HG02885 (cell line): ENCODE results near the gene LGALS8.

ENCODE experiments used
- ATAC-seq: cut with Tn5 transposase; IDR thresholded peaks from one replicate; pipeline ENCODE4 v1.9.1; 2021; ENCODE audit warnings: mild to moderate bottlenecking; ENCODE audit not compliant: unreplicated experiment, poor library complexity

Gene LGALS8

DNA sequence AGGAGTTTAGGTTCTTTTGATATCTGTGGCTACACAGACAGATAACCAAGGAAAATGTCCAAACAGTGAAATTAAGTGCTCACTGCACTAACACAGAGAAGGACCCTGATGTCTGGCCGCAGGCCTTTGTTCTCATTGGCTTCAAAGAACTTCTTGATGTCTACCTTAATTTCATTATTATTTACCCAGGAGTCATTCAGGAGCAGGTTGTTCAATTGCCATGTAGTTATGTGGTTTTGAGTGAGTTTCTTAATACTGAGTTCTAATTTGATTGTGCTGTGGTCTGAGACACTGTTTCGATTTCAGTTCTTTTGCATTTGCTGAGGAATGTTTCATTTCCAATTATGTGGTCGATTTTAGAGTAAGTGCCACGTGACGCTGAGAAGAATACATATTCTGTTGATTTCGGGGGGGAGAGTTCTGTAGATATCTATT is 15.2 kb upstream of the LGALS8 start:
- no peak for ATAC-seq

DNA sequence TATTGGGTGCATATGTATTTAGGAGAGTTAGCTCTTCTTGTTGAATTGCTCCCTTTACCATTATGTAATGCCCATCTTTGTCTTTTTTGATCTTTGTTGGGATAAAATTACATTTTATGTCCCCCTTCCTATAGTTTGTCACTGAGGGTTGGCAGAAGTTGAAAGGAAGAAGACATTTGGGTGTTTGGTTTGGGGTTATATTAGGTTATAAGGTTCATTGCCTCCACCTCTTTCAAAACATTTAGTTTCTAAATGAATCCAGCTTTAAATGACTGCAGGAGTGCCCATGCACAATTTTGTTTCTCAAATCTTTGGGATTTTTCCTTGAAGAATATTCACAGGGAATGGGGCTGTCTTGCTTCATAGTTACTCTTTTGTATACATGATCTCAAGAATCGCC is 14.6 kb upstream of the LGALS8 start:
- ATAC-seq = no peak

DNA sequence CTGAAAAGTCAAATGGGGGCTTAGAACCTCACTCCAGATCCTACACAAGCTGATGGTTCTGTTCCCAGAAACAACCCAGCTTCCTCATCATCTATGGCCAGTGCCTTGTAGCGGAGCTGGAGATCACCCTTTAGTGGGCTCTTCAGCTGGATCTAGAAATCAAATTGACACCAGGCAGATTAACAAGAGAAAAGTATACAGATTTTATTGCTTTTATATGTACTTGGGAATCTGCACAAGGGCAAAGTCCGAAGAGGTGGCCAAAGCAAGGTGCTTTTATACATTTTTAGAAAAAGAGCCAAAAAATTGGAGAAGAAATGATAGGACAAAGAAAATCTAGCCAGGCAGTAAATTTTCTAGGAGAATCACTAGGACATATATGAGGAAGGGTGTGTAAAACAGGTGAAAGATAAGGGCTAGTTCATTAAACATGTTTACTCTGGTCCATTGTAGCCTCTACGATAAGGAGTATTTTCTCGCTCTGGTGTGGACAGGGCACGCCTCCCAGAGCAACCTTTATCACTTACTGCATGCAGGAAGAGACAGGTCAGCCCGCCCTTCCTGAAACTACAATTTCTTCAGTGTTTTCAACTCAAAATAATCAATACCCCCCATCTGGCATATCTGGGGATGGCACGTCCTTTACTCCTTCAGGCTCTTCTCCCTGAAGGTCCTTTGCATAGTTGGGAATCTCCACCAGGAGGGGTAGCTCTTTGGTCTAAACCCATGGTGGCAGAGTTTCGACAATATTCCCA is 14.0 kb upstream of the LGALS8 start:
- ATAC-seq = no peak

DNA sequence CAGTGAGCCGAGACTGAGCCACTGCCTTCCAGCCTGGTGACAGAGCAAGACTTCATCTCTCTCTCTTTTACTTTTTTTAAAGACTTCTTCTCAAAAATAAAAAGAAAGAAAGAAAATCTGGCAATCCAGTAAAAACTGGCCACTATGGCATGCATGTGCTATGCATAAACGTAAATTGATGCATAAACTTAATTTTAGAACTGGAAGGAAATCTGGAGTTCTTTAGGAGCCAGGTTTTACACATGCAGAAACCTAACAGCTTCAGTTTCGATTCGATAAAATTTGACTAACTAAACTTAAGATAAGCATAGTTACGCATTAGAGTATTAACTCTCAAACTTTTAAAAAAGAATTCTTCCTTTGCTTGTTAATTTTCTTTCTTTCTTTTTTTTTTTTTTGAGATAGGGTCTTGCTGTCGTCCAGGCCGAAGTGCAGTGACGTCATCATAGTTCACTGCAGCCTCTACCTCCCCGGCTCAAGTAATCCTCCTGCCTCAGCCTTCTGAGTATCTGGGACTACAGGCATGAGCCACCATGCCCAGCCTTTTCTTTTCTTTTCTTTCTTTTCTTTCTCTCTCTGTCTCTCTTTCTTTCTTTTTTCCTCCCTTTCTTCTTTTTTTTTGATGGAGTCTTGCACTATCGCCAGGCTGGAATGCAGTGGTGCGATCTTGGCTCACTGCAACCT is 11.9 kb upstream of the LGALS8 start:
- ATAC-seq = no peak

DNA sequence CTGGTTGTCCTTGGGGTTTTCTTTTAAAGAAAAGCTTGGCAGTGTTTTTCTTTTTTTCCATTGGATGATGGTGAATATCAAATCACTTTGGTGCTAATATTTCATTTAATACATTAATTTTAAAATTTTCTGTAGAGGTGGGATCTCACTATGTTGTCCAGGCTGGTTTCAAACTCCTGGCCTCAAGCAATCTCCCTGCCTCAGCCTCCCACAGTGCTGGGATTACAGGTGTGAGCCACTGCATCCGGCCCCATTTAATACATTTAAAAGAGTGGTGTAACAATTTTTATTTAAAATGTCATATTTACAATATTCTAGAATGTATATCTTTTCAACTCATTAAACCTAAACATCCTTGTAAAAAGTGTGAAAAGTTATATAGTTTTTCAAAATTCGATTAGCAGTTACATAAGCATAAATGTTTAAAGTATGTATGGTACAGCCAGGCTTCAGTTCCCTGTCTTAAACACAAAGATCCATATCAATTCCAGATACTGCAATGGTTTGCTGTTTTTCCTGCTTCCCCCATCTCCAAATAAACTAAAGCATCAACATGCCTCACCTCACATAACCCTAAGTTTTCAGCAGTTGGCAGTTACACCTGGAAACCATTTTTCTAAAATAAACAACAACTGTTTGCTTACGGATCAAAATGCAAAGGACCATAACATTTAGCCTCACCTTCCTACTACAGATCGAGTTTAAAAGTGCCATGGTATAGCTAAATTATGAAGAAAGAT is 8.9 kb upstream of the LGALS8 start:
- no peak for ATAC-seq

GRCh38 chr1:236515443-236515958 is 8.3 kb upstream of the LGALS8 start:
- no peak for ATAC-seq

DNA sequence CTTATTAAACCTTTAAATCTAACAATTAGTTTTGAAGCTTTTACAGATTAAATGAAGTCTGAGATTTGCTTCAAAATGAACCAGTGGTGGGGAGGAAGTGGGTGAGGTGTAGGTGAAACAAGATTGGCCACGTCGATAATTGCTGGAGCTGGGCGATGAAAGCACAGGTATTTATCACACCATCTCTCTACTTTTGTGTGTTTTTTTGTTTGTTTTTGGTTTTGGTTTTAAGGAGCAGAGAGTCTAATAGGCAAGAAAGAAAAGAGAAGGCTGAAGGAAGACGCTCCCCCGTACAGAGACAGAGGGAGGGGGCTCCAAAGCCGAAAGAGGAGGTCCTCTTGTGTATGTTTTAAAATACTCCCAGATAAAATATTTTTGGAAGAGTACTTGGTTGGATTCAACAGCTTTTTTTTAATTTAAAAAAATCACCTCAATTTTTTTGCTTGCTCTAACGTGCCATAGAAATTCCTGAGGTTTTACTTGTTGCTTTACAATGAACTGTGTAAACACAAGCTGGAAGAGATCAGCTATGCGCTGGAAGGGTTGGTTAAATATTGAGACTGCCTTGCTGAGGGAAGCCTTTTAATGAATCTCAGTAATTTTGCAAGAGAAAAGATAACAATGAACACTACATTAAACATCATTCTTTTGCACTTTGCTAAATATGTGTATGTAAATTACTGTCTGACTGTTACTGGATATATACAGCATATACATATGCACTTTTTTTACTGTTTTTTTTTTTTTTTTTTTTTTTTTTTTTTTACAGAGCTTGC is 6.7 kb upstream of the LGALS8 start:
- no peak for ATAC-seq

- no peak for ATAC-seq
These were observed 5.5 kb upstream of the LGALS8 start for GRCh38 chr1:236518322-236518721.

DNA sequence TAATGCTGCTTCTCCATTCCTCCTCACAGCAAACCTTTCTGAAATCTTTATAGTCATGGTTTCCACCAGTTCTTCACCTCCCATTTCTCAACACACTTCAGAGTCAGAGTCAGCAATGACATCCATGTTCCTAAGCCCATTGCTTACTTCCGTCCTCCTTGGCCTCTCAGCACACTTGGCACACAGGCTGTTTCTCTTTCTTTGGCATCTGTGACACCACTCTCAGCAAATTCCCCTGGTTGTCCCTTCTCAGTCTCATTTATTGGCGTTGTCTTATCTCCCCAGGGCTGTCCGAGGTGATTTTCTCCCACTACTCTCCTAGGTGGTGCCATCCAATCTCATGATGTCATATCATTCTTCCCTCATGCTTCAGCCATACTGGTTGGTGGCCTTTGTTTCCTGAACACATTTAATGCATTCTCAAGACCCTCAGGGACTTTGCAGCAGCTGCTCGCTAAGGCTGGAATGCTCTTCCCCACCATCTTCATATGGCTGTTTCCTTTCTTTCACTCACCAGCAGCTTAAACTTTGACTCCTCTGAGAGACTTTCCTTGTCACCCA is 3.3 kb upstream of the LGALS8 start:
- ATAC-seq = no peak

DNA sequence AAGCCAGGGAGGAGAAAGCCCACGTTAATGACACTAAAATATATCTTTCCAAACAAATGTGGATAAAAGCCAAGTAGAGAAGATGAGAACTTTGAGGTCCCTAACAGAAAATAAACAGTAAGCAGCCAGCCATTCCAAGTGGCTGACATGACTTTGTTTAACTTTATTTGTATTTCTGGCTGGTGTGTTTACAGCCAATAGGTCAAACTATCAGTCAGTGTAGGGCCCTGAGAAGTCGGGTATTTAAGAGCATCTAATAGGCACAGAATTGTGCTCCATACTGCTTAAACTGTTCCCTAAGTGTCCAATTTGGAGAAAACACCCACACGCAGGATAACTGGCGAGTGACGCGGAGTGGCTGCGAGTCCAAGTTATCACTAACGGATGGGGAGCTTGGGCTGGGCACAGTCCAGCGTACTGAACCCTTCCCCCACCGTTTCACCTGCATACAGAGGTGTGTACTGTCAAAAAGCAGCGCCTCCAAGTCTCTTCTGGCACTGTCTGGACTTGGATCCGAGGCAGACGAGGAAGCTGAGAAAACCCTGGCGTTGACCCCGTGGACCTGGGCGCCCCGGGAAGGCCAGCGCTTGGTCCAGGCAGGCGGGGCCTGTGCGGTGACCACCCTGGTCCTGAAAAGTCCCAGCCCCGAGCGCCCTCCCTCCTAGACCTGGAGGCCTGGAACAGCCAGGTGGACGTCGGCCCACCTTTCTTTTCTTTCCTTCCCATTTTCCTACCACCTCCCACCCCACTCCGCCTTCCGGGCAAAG is 662 bp upstream of the LGALS8 start:
- peak; percentile 6 for ATAC-seq

DNA sequence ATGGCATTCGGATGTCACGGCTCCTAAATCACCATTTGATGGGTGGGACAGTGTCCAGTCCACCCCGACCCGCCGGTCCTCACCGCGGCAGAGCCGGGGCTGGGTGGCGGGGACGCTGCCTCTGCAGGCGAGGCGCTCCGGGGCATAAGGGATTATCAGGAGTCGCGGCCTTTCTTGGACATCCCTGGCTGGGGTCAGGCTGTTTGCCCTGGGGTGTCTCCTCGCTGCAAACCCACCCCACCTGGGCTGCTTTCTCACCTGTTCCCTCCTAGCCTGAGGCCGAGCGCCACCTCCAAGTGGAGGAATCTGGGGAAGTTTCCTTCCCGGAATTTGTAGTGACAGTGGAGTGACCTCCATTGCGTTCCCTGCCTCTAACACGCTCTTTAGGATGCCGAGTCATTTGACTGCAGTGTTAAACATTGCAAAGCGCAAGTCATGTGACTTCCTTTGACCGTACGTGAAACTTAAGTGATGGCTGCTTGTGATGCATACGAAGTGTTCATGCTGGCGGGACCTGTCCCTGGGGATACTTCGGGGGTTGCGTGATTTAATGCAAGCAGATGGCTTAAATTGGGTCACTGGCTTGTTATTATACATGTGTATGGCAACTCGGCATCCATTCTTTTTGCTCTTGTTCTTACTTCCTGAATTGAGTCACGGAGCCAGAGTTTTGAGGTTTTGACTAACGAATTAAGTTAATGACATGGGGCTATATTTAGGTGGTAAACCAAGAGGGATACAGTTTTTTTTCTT is 536 bp downstream of the LGALS8 start:
- ATAC-seq = peak; percentile 88

- no peak for ATAC-seq
These were observed 1.1 kb downstream of the LGALS8 start for GRCh38 chr1:236524895-236525184.

DNA sequence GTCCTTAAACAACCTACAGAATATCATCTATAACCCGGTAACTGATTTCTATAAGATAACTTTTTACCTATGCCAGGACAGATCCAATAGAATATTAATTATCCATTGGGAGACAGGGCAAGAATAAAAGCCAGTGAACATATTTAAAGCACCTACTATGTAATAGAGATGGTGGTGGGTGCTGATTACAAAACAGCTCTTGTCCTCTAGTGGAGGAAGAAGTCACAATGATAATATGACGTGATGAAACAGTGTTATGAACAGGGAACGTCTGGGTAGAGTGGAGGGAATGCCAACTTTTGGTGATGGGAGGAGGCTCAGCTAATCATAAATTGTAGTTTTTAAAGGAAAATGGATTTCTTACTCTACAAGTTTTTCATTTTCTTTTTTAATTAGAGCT is 2.3 kb downstream of the LGALS8 start:
- no peak for ATAC-seq

- no peak for ATAC-seq
These were observed 6.5 kb downstream of the LGALS8 start for GRCh38 chr1:236530286-236530685.

GRCh38 chr1:236530959-236531358 is 7.2 kb downstream of the LGALS8 start:
- no peak for ATAC-seq

DNA sequence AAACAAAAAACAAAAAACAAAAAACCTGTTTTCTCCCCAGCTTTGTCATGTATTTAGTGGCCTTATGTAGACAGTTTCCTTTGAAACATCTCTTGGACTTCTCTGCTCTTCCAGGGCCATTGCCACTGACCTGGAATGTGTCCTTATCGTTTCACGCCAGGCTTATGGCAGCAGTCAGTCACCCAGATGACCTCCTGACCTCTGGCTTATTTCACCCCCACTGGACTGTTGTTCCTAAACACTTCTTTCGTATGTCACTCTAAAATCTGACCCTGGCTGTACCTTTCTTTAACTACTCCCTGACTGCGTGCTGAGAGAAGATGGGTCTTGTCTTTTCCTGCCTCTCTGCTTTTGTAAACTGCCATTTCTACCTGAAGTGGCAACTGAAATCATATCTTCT is 9.1 kb downstream of the LGALS8 start:
- no peak for ATAC-seq

DNA sequence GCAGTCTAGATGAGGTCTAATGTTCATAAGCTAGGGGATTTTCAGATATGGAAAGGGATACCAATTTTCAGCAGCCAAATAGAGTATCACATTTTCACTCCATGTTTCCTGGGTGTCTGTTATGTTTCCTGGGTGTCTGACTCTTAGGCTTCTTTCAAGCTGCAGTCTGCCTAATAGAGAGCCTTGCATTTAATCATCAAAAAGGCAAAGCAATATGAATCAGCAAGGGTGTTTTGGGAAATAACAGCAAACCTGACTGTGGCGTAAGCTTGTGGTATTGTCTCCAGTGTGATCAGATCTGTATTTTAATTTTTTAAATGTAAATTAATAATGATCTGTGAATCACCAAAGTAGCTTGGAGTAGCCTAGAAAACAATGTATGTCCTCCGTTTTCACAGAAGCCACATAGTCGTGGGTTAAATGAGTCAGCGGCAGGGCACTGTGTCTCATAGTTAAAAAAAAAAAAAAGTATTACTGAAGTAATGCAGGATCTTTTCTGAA is 10.4 kb downstream of the LGALS8 start:
- no peak for ATAC-seq

DNA sequence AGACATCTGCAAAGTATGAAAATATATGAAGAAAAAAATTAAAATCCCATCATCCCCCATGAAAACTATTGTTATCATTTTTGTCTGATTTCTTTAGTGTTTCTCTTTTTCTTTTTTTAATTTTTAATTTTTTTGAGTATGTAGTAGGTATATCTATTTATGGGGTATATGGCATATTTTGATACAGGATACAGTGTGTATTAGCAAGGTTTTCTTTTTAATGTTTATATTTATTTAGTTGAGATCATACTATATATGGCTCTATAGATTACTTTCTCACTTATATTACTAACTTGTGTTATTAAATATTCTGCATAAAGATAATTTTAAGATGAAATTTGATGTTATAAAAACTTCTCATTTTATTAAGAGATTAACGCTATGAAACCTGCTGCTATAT is 11.4 kb downstream of the LGALS8 start:
- no peak for ATAC-seq
